ENCODE results near the gene PADI3. TPM values are rescaled to one million over a fixed set of nuclear protein-coding genes. Genes with fewer than 3 reads are reported as not detected.

Gene PADI3
- total RNA-seq, result not detected in 2 replicates

GRCh38 chr1:17248781-17249180 is at the start of gene PADI3:
TSS of gene PADI3 (plus strand) at chr1:17249098. CDS start at chr1:17249138, 40 bp downstream.

GRCh38 chr1:17204546-17205440 is 44.1 kb upstream of the PADI3 start, which contains the start of gene PADI1:
TSS of gene PADI1 (plus strand) at chr1:17205128. CDS start at chr1:17205218, 90 bp downstream.

GRCh38 chr1:17307946-17308345 is 59.0 kb downstream of the PADI3 start, which contains the start of gene PADI4:
TSS of gene PADI4 (plus strand) at chr1:17308197. CDS start at chr1:17308223, 26 bp downstream.

Other genes with a start within 250 kb of the PADI3 start
- 26.8 and 40.1 TPM in 2 replicates for gene ATP13A2, start 237.2 kb upstream of the PADI3 start, total RNA-seq
- 67.0 and 88.7 TPM in 2 replicates for gene SDHB, start 195.1 kb upstream of the PADI3 start, total RNA-seq
- gene PADI2, start 129.6 kb upstream of the PADI3 start, total RNA-seq, result 0.12 TPM in 1 of 2 replicates, not detected in the other
- gene PADI1, start 44.0 kb upstream of the PADI3 start, total RNA-seq, result 0.82 TPM in 1 of 2 replicates, not detected in the other
- not detected in 2 replicates for gene PADI4, start 59.1 kb downstream of the PADI3 start, total RNA-seq
- gene PADI6, start 123.1 kb downstream of the PADI3 start, total RNA-seq, result not detected in 2 replicates
- 41.8 and 50.9 TPM in 2 replicates for gene RCC2, start 190.6 kb downstream of the PADI3 start, total RNA-seq